Right kidney (tissue), 1 donor: ENCODE data around the gene GABRB1.
"Not testable (repeated sequence)": the region's sequence is repeated elsewhere in the genome, so short reads cannot be mapped to it uniquely, and the experiment has no call there.

ENCODE experiments used
- DNase-seq: peaks from one replicate; pipeline ENCODE4 v3.0.0-alpha.2; 2016

The GABRB1 gene

DNA sequence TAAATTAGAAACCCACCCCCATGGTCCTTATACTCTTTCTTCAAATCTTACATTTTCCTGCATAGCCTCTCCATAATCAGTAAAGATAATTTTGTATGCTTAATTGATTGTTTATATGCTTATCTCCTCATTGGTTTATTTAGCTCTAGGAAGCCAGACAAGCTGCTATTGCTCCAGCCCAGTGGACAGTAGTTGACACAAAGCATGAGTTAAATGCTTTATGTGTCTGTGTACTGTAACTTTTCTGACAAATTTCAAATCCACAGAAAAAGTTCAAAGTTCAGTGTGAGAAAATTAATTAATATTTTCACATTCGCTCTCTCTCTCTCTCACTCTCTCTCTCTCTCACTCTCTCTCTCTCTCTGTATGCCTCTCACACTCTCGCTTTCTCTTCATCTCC, 181.7 kb downstream of the GABRB1 start:
- DNase-seq: no peak

DNA sequence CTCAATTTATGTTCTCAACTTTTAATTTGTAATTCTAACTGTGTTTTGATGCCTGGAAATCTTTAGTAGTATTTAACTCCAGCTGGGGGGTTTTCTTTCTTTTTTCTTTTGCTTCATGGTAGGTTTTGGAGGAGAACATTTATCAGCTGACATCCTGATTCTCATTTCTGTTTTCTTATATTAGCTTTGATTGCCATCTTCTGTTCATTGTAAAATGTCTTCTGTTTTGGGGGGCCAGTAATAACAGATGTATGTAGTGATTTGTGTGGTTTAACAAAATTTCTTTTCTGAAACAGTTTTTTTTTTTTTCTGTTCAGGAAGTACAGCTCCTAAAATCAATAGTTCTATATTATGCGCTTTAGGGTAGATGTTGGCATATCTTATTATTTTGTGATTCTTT, 182.2 kb downstream of the GABRB1 start:
- DNase-seq: no peak

DNA sequence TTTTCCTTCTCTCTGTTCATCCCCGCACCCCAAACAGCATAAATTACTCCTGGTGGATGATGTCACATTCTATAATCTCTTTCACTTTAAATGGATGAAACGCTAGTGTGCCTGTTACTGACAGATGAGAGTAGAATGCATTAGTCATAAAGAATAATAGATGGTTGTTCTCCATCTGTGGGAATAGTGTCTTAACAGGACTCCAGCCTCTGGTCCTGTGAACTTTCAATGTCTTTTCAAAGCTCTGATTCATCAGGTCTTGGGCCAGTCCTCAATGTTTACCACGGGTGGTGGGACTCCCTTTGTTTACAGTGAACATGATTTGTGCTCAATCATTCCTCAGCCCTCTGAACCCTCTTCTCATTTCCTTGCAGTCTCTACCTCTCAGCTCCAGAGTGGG, 182.6 kb downstream of the GABRB1 start:
- DNase-seq: no peak

- DNase-seq: no peak
Measured at GRCh38 chr4:47215759-47216158, 184.4 kb downstream of the GABRB1 start.

DNA sequence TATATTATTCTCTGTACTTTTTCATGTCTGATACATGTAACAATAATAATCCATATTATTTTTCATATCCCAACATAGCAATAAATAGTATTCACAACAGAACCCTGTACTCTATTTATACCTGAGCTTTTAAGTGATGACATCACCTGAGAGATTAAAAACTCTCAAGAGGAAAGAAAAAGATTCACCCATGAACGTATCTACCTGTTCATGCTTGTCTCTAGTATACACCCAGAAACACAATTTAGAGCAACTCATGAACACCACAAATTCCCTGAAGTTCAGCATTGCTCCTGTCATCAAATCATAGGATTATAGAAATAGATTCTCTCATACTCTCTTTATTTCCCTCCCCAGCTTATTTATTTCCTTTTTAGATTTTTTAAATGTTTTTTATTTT, 185.9 kb downstream of the GABRB1 start:
- no peak for DNase-seq

DNA sequence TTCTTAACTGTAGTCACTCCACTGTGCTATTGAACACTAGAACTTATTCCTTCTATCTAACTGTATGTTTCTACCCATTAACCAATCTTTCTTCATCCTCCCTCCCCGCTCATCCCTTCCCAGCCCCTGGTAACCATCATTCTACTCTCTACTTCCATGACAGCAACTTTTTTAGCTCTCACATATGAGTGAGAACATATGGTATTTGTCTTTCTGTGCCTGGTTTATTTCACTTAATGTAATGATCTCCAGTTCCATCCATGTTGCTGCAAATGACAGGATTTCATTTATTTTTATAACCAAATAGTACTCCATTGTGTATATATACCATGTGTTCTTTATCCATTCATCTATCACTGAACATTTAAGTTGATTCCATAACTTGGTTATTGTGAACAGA, 186.5 kb downstream of the GABRB1 start:
- no peak for DNase-seq

- DNase-seq: no peak
Measured at GRCh38 chr4:47218631-47219030, 187.3 kb downstream of the GABRB1 start.

GRCh38 chr4:47219586-47219985, 188.2 kb downstream of the GABRB1 start:
- no peak for DNase-seq

- no peak for DNase-seq
Measured at GRCh38 chr4:47221721-47222120, 190.4 kb downstream of the GABRB1 start.

DNA sequence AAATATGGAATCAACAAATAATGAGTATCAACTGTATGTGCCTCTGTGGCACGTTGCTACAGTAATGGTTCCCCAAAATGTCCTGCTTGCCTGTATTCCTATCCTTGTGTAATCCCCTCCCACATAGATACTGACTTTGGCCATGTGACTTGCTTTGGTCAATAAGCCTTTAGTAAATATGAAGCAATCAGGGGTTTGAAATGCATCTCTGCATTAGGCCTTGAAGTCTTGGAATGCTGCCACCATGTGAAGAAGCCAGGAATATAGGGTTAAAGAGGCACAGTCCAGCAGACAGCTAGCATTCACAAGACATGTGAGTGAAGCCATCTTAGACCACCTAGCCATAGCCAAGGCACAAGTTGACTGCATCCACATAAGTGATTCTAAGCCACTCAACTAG, 190.9 kb downstream of the GABRB1 start:
- DNase-seq: no peak

DNA sequence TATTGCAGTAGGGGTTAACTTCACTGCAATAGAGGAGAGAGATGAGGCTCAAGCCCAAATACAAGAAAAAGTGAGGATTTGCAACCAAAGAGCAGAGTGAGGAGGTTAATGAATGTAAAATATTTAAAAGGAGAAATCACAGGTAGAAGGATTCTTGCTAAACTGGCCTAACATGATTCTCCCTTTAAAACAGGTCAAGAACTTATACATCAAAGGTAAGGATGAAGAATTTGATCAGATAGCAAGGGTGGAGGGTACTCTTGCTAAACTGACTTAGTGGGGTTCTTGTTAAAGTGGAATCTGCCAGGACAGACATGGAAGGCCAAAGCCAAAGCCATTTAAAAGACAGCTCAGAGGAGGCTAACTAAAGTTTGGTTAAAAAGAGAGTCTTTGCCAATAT, 193.0 kb downstream of the GABRB1 start:
- no peak for DNase-seq

GRCh38 chr4:47235721-47236120, 204.4 kb downstream of the GABRB1 start:
- DNase-seq: no peak

DNA sequence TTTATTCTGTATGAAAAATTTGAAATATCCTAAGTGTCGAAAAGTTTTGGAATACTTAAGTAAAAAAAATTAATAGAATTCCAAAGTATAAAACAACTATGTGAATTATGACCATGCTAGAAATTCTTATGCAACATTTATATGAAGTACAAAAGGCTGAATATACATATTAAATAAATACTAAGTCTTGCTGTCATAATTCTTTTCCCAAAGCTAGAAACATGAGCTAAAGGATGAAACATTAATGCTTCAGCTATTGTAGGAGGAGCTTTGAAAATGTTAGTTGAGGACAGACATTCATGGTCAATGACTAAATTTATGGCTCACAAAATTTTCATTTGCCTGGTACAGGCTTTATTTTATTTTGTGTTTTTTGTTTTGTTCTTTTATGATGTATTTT, 207.3 kb downstream of the GABRB1 start:
- no peak for DNase-seq

DNA sequence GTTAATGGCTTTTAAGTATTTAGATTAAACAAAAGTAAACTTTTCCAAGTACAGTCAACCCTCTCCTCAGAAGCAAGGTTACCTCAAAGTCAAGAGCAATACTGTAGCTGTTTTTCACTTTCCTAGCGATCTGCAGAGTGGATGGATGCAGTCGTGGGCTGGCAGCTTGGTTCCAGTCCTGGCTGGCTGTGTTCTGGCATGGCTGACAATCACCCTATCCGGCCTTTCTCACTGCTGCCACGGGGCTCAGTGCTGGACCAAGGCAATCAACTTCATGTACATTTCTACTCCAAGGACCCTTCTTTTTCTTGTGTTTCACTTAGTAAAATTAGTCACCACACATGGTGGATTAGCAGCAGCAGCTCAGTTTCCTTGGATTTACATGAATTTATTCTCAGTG, 208.3 kb downstream of the GABRB1 start:
- no peak for DNase-seq

GRCh38 chr4:47251348-47252135, 220.2 kb downstream of the GABRB1 start:
- no peak for DNase-seq

DNA sequence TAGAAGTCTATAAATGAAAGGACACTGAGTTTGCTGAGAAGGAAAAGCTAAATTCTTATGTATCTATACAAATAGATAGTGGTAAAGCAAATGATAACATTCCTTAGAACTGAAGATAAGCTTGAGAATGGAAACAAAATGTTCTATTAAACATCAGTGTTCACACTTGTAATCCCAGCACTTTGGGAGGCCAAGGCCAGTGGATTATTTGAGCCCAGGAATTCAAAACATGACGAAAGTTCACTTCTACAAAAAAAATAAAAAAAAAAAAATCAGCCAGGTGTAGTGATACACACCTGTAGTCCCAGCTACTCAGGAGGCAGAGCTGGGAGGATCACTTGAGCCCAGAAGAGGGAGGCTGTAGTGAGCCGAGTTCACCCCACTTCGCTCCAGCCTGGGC, 232.4 kb downstream of the GABRB1 start:
- DNase-seq: no peak

- no peak for DNase-seq
Measured at GRCh38 chr4:47270201-47270888, 239.0 kb downstream of the GABRB1 start.

DNA sequence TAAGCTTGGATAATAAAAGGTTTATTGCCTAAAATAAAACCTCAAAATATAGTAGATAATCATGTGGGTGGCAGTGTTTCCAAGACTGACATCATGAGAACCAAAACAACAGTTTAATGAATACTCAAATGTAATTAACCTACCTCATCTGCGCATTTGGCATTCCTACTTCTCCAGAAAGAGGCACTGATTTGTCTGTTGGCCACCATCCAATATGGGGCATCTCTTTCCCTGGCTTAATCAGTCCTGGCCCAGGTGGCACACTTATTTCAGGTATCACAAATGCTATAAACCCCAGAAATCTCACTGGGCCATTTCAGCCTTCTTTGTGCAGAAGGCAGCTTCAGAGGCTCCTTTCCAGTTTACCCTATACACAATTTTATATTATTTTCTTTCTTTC, 239.9 kb downstream of the GABRB1 start:
- no peak for DNase-seq

DNA sequence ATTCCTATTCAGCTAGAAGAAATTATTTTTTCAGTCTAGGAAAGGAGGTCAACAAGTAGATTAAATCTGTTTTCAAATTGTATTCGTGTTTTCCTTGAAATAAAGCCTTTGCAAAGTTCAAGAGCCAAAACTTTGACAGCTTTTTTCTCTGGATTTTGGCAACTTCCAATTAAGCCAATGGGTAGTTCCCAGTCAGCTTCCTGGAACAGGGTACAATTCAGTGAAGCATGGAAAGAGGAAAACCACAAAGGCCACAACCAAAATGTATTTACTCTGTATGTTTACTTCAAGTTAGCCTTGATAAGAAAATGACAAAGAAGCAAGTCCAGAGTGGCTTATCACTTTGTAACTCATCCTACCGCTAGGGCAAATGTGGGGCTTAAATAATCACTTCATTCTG, 243.5 kb downstream of the GABRB1 start:
- DNase-seq: no peak

GRCh38 chr4:47275595-47275994, 244.2 kb downstream of the GABRB1 start:
- no peak for DNase-seq

- no peak for DNase-seq
Measured at GRCh38 chr4:47278631-47279030, 247.3 kb downstream of the GABRB1 start.

DNA sequence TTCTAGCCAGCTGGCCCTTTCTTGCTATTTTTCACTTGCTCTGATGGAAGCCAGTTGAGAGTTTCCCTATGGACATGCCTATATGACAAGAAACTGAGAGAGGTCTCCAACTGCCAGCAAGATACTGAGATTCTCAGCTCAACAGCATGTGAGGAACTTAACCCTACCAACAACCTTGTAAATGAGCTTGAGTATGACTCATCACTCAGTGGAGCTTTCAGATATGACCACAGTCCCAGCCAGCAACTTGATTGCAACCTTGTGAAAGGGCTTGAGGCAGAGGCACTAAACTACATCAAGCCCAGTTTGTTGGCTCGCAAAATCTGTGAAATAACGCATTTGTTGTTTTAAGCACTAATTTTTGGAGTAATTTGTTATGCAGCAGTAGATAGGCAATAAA, 256.4 kb downstream of the GABRB1 start:
- no peak for DNase-seq

DNA sequence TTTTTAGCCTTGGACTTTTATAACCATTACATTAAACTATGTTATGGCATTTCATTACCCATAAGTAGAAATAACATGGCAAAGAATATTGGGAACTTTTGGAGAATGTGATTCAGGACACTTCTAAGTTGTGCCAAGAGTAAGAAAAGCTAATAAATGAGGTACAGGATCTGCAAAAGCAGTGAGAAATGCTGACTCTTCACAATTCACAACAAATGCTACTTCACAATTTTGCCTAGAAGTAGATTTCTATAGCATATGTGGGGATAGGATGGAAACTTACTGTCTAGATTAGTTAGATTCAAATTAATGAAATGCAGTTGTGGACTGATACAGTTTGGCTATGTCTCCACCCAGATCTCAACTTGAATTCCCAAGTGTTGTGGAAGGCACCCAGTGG, 258.4 kb downstream of the GABRB1 start:
- DNase-seq: no peak

DNA sequence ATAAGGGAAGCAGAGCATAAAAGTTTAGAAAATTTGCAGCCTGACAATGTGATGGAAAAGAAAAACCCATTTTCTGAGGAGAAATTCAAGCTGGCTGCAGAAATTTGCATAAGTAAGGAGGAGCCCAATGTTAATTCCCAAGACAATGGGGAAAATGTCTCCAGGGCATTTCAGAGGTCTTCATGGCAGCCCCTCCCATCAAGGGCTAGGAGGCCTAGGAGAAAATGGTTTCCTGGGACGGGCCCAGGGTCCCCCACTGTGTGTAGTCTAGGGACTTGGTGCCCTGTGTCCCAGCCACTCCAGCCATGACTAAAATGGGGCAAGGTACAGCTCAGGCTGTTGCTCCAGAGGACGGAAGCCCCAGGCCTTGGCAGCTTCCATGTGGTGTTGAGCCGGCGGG, 259.5 kb downstream of the GABRB1 start:
- not testable (repeated sequence) for DNase-seq
